Esophagus muscularis mucosa (tissue), 4 donors: ENCODE measurements around the gene CCDC40.

Experiments used
- CTCF ChIP-seq, 3 experiments: fragments of 200-600 bp in 2 of 3; fragments of 450-650 bp in 1 of 3; sonication (generic) in 2 of 3; IDR thresholded peaks; one replicate each; pipeline ENCODE4 v1.5.1; 2017 to 2019; ENCODE audit warnings: antibody characterized with exemption in 3 of 3, mild to moderate bottlenecking in 2 of 3, moderate library complexity in 1 of 3
- EP300 ChIP-seq: sonication (generic); formaldehyde crosslinking; IDR thresholded peaks from one replicate; pipeline ENCODE4 v1.6.1; 2017; ENCODE audit warnings: antibody characterized with exemption
- POLR2A ChIP-seq: fragments of 450-650 bp; IDR thresholded peaks from one replicate; pipeline ENCODE4 v1.6.1; 2017; ENCODE audit warnings: antibody characterized with exemption, moderate library complexity, mild to moderate bottlenecking, low read depth
- POLR2AphosphoS5 ChIP-seq, 2 donors: sonication (generic); formaldehyde crosslinking; IDR thresholded peaks; one replicate each; pipeline ENCODE4 v1.6.1; 2017; ENCODE audit warnings: antibody characterized with exemption in 2 of 2

DNA sequence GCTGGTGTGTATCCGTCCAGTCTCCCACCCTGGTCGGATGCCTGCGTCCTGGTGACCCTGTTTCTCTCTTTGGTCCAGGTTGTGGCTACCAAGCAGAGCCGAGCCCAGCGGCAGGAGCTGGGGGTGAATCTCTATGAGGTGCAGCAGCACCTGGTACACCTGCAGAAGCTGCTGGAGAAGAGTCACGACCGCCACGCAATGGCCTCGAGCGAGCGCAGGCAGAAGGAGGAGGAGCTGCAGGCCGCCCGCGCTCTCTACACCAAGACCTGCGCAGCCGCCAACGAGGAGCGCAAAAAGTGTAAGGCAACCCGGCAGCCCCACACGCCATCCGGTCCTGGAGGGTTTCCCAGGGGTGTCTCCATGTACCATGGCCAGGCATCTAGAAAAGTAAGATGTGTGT is 13.5 kb downstream of the CCDC40 start:
- no peak for TF ChIP-seq CTCF (IDR thresholded peaks at IDR 0.05)
- TF ChIP-seq POLR2A: no peak
- TF ChIP-seq POLR2AphosphoS5 (IDR thresholded peaks at IDR 0.05): no peak
- no peak for TF ChIP-seq EP300
